Astrocyte of the spinal cord (primary cell): ENCODE measurements around the gene HRH4.

Experiments
- DNase-seq: peaks from one replicate; pipeline ENCODE4 v3.0.0; 2011; ENCODE audit warnings: low read depth, low spot score
- H3K4me3 ChIP-seq: 2 replicates; pipeline ENCODE4 v1.5.1; 2011; ENCODE audit warnings: low read depth, mild to moderate bottlenecking, low read length, moderate library complexity
- in situ Hi-C: cut with HindIII; loops from 2 replicates; pipeline ENCODE4 v1.10.0; 2017; ENCODE audit warnings: low sequenced_read_pairs
- TF ChIP-seq, protein P1 (sequence below): IDR thresholded peaks from 2 replicates; pipeline ENCODE4 v1.5.1; 2012; ENCODE audit warnings: low read depth, mild to moderate bottlenecking, low read length, inconsistent platforms

The HRH4 gene

DNA sequence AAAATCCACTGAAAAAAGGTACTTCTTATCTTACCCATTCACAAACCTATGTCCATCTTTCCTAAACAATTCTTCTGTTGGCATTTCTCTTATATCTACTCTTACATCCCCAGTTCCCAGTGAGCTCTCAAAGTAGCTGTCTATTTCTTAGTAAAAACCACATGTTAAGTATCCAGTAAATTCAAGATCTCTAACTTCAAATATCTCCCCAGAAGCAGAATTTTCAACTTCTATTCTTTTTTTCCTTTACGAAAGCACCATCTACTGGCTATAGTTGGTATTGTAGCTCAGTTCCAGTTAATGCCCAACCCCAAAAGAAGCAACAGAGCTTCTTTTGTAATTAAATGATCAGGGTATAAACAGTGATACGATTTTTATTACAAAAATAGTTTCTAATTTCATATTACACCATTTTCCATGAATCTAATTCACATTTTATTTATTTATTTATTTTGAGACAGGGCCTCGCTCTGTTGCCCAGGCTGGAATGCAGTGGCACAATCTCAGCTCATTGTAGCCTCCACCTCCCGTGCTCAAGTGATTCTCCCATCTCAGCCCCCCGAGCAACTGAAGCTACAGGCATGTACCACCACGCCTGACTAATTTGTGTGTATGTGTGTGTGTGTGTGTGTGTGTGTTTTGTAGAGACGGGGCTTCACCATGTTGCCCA is 28.5 kb downstream of the HRH4 start:
- in situ Hi-C loops, result no loop called here
- H3K4me3 ChIP-seq, result no peak overlapping the region
- TF ChIP-seq, protein P1, sequence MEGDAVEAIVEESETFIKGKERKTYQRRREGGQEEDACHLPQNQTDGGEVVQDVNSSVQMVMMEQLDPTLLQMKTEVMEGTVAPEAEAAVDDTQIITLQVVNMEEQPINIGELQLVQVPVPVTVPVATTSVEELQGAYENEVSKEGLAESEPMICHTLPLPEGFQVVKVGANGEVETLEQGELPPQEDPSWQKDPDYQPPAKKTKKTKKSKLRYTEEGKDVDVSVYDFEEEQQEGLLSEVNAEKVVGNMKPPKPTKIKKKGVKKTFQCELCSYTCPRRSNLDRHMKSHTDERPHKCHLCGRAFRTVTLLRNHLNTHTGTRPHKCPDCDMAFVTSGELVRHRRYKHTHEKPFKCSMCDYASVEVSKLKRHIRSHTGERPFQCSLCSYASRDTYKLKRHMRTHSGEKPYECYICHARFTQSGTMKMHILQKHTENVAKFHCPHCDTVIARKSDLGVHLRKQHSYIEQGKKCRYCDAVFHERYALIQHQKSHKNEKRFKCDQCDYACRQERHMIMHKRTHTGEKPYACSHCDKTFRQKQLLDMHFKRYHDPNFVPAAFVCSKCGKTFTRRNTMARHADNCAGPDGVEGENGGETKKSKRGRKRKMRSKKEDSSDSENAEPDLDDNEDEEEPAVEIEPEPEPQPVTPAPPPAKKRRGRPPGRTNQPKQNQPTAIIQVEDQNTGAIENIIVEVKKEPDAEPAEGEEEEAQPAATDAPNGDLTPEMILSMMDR, result peak; percentile 72
- DNase-seq, result peak; percentile 51

DNA sequence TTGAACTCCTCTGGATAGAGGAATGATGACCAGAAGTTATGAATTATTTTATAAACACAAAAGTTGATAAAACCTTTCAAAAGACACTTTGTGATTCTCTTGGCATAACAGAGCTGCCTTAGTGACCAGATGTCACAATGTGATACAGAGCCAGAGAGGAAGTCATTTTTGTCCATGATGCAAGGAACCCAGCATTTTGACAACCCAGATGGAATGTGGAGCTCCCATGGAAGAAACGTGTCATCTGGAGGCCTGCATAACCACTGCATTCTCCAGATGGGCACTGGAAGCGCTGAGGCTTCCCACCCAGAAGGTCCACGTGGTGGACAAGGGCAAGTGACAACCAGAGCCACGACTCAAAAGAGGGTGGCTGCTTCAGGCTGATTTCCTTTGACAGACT is 30.1 kb downstream of the HRH4 start:
- in situ Hi-C loops, result no loop called here
- no peak overlapping the region for H3K4me3 ChIP-seq
- TF ChIP-seq, protein P1, result no peak
- no peak for DNase-seq

DNA sequence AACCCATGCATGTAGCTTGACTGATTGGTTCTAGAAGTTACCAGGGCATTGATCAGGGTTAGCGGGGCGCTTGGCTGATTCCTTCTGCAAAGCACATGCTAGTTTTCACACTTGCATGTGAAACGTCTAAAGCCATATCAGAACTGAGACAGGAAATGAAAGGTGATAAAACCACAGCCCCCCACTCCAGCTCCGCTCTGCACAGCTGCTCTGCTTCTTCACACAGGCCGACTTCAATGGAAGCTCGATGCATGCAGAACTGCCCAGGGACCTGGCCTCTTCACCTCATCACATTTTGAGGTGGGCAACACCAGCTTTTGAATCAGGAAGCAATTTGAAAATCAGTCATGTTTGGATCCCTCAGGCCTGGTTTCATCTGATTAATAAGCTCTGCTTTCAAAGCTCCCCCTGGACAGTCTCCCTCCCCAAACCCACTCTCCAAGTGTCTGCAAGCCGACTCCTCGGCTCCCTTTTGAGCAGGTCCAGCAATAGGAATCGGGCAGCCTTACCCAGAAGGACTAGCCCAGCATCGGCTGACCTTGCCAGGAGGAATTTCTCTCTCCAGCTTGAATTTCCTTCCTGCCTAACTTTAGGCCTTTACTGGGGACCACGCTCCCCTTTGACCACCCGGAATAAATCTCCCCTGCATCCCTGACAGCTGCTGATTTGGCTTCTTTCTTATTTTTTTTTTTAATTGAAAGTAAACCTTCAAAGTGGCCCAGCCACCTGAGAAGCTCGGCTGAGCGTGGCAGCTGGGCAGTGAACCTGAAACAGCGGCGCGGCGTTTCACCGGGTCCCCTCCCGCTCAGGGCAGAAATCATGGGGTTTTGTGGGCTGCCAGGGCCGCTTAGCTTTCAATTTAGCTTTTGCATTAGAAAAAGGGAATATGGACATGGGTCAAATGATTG is 31.7 kb downstream of the HRH4 start:
- in situ Hi-C loops, result no loop called here
- H3K4me3 ChIP-seq, result no peak overlapping the region
- DNase-seq, result no peak
- TF ChIP-seq, protein P1, result no peak

DNA sequence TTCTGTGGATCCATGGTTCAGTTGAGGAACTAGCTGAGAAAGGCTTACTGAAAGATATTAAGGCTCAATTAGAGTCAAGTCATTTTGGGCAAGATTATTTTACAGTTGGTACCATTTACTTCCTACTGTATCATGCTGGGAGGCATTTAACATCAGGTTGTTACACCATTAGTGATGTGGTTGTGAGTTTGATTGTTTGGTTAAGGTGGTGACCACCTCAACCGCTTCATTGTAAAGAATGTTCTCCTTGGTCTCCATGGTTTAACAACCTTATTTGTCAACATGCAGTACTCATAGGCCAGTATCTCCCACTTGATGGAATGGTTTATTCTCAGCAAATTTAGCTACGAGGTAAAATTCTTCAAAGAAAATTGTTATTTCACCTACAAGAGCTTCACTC is 34.1 kb downstream of the HRH4 start:
- in situ Hi-C loops, result no loop called here
- no peak for DNase-seq
- TF ChIP-seq, protein P1, result no peak
- no peak overlapping the region for H3K4me3 ChIP-seq

DNA sequence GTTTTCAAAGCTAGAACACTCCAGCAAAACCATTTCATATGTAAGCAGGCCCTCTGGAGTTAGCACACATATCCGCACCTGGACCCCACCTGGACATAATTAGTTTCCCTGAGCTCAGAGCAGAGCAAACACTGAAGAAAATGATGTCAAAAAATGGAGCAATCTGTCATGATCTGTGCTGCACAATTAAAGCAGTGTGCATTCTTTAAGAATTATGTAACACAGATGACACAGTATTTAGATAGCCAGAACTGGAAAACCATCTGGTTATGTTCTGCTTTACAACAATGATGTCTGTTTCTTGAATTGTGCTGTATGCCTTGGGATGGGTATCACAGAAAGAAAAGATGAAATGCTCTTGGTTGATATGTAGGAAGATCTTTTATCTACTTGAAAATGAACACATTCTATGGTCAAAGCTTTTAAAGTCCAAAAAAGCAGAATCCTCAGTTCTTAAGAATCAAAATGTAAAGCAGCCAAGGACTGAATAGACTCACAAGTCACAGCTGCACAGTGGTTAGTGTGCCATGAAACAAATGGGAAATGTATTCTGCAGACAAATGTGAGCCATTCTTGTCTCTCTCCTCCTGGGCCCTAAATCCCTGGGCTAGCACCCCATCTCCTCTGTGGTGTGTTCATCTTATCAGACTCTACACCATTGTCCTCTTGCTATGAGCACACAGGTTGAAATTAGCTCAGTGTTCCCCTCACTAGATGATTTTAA is 36.8 kb downstream of the HRH4 start:
- in situ Hi-C loops, result no loop called here
- peak; percentile 14 for DNase-seq
- no peak overlapping the region for H3K4me3 ChIP-seq
- TF ChIP-seq, protein P1, result no peak

DNA sequence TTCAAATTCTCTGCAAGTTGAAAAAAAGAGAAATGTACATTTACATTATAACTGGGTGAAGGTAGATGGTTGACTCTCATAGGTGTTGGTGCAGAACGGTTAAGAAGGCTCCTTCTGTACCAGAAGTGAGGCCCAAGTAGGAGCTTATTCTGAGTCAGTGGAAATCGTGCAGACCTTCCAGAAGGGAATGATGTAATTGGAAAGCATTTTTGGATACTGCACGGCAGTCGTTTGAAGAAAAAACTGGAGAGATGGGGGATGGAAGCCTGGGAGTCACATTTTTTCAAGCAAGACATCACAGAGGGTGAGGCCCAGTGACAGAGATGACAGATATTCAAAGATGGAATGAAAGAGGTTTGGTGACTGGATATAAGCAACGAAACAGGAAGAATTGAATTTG is 39.4 kb downstream of the HRH4 start:
- in situ Hi-C loops, result no loop called here

More for the DNA sequence above, 39.4 kb downstream of the HRH4 start:
- H3K4me3 ChIP-seq, result no peak overlapping the region
- TF ChIP-seq, protein P1, result no peak
- no peak for DNase-seq
